T-helper 1 cell treated with Interleukin-12 subunit alpha and Interleukin-12 subunit beta and Interleukin-4 antibody, amounts not matched to agents 30 ng/mL and 1 ng/mL, for 36 hours (primary cell): Measurements from ENCODE around the gene SUMF1. TPM values are rescaled to one million over a fixed set of nuclear protein-coding genes. Genes with fewer than 3 reads are reported as not detected.

ENCODE experiments used
- intact Hi-C: fragments of 100-400 bp; cut with micrococcal nuclease; formaldehyde crosslinking; loops from one replicate; pipeline ENCODE4 v1.15.1; 2024
- total RNA-seq: library from RNA; stranded (reverse); gene quantifications from 2 replicates; pipeline ENCODE4 v1.2.3, GENCODE V29; 2022

Gene SUMF1
- total RNA-seq, 1 donor from 2014 or later: 8.1 TPM

GRCh38 chr3:4497843-4498324 lies 30.8 kb upstream of the SUMF1 start:
- intact Hi-C loops: no loop called here

- intact Hi-C loops: no loop called here
Observed at GRCh38 chr3:4497005-4497692, 30.1 kb upstream of the SUMF1 start.

- intact Hi-C loops: no loop called here
Observed at GRCh38 chr3:4496087-4496452, 29.0 kb upstream of the SUMF1 start.

GRCh38 chr3:4495294-4496086 lies 28.4 kb upstream of the SUMF1 start:
- intact Hi-C loops: no loop called here

GRCh38 chr3:4494895-4495264 lies 27.8 kb upstream of the SUMF1 start:
- intact Hi-C loops: no loop called here

- intact Hi-C loops: loop anchor here (1.0 to 2.0 kb wide), 16 partner anchors 10 to 1368 kb away; partner anchors contain the start of genes ARL8B, BHLHE40, CRBN and EDEM1
Observed at GRCh38 chr3:4493941-4494894, 27.1 kb upstream of the SUMF1 start.

- intact Hi-C loops: loop anchor here (1.0 to 2.0 kb wide), 16 partner anchors 11 to 1367 kb away; partner anchors contain the start of genes ARL8B, BHLHE40, CRBN and EDEM1
Observed at GRCh38 chr3:4493014-4493940, 26.2 kb upstream of the SUMF1 start, which contains the start of gene ITPR1. Gene ITPR1, plus strand, starts transcription at chr3:4493348. Its CDS starts 23,144 bp downstream, at chr3:4516492.

- intact Hi-C loops: loop anchor here (1.0 to 2.0 kb wide), 16 partner anchors 12 to 1366 kb away; partner anchors contain the start of genes ARL8B, BHLHE40, CRBN and EDEM1
Observed at GRCh38 chr3:4492208-4493013, 25.3 kb upstream of the SUMF1 start.

DNA sequence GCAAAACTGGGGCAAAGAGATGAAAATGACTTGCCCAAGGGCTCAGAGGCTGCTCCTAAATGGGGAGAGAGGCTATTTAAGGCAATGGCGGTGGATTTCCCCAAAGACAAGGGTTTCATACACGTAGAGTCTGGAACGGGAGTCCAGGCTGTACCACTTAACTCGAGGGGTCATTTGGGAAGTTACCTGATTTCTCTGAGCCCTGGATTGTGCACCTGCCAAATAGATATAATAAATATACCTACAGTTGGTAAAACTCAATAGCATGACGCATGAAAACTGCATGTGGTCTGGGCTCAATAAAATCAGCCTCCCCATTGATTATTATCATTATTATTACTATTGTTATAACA lies 24.8 kb upstream of the SUMF1 start:
- intact Hi-C loops: loop anchor here (2.0 kb wide), 1 partner anchor 1313 kb away; the partner anchor contains the start of gene CRBN

DNA sequence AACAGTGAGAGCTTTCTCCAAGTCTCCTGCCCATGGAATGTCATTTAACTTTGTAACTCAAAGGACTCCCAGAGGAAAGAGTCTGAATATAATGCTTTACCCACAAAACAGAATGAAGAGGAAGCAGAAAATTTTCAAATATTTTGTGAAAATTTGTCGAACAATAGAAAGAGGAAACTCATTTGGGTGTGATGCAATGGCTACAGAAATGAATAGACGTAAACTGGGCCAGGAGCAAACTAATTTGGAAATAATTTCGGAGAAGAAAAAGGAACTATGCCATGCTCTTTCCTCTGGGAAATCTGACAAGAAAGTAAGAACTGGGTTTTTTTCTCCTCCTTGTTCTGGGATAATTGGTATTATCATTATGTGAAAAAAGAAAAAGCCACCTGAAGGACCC lies 11.2 kb upstream of the SUMF1 start:
- intact Hi-C loops: no loop called here

DNA sequence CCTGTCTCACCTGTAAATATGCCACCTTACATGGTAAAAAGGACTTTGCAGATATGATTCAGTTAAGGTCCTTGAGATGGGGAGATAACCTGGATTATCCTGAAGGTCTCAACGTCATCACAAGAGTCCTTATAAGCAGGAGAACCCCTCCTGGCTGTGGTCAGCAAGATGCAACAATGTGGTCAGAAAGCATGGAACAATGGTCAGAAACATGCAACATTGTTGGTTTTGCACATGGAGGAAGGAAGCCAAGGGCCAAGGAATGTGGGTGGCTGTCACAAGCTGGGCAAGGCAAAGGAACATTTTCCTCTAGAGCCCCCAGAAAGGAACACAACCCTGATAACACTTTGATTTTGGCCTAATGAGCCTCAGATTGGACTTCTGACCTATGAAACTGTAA lies 9.4 kb upstream of the SUMF1 start:
- intact Hi-C loops: no loop called here

DNA sequence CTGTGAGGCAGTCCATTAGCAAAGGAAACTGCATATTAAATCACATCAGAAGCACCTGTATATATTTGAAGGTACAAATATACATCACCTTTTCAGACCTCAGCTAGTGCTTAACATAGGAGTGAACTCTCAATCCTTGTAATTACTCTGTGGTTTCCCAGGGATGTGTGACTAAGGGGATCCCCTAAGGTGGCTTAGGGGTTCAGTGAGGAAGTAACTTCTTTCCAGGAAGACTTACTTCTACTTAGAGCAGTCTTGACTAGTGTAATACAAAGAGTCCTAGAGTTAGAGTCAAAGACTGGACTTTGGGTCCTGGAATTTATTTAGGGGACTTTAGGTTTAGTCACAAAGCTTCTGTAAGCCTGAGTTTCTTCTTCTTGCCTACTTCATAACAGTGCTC lies 8.7 kb upstream of the SUMF1 start:
- intact Hi-C loops: loop anchor here (1.0 kb wide), 1 partner anchor 9 kb away; the partner anchor contains the start of gene SUMF1

DNA sequence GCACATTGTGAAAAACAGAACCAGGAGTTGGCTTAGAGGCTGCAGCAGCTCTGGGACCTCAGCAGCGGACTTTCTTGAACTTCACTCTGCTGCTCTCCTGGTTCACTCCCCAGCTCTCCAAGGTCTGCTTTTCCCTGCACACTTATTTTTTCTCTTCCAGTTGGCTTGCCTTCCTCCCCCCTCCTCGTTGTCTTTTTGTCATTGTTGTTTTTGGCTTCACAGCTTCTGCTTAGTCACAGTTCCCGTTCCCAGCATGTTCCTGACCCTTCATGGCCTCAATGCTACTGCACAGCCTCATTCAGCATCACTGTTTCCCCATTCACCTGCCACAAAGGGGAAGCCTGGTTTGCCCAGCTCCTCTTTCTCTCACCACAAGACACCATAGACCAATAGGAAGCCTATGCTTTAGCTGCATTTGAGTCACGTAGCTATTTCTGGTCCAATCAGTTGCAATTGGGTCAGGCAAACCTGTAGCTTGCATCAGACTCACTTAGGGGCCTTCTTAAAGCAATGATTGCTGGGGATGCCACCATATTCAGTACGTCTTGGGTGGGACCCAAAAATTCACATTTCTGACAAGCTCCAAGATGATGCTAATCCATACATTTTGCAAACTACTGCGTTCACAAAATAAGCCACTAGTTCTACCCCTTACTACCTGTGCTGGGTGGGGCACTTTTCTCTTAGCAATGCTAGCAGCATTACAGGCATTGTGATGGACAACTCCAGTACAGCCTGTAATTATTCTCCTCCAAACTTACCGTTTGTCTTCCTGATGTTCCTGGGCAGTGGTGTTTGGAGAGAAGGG lies 7.8 kb upstream of the SUMF1 start:
- intact Hi-C loops: loop anchor here (1.0 kb wide), 1 partner anchor 8 kb away; the partner anchor contains the start of gene SUMF1

- intact Hi-C loops: no loop called here
Observed at GRCh38 chr3:4472766-4473165, 5.7 kb upstream of the SUMF1 start.

DNA sequence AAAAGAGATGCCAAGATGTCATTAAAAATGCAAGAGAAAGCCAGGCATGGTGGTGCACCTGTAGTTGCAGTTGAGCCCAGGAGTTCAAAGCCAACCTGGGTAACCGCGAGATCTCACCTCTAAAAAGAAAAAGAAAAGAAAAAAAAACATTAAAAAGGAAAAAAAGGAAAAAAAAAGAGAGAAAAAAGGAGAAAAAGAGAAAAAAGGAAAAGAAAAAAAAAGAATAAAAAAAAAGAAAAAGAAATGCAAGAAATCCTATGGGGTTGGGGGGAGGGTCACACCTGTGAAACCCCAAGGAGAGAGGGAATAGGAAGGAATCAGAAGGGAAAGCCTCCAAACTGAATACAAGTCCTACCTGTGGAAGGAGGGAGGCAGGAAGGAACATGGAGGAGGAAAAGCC lies 5.2 kb upstream of the SUMF1 start:
- intact Hi-C loops: no loop called here

- intact Hi-C loops: no loop called here
Observed at GRCh38 chr3:4471907-4472306, 4.8 kb upstream of the SUMF1 start.

DNA sequence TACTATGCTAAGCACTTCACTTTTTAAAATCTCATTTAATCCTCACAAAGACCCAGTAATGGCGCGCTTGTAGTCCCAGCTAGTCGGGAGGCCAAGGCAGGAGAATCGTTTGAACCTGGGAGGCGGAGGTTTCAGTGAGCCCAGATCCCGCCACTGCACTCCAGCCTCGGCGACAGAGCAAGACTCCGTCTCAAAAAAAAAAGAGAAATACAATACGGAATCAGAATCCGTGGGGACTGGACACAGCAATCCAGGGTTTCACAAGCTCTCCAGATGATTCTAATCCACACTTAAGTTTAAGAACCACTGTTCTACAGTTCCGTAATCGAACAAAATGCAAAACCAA lies 426 bp upstream of the SUMF1 start:
- intact Hi-C loops: loop anchor here (1.0 to 2.0 kb wide), 9 partner anchors 8 to 719 kb away; partner anchors contain the start of genes ARL8B, EDEM1, ITPR1 and SETMAR

DNA sequence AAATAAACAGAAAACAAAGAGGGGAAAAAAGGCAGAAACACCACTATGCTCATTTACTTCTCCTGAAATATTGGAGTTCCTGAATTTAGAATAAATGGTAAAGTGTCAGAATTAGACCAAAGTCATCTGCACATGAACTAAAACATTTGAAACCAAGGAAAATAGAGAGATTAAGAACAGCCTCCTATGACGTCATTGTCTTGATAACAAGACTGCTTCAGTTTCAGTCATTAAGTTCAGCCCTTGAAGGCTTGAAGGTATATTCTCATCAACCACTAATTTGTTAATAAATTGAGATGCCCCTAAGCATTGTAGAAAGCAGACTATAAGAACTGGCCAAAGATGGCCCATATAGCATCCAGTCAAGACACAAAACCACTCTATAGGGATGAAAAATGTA lies 2.5 kb downstream of the SUMF1 start:
- intact Hi-C loops: no loop called here
